Activated CD4-positive, alpha-beta T cell treated with anti-CD3 and anti-CD28 coated beads, Interleukin-2, amount 10 ng/mL, durations not matched to agents 24 days and 14 days (primary cell): ENCODE data around the gene SEMA3B. TPM values are rescaled to one million over a fixed set of nuclear protein-coding genes. Genes with fewer than 3 reads are reported as not detected.
A peak's percentile ranks its signal among the peaks of the same experiment; 100 is the strongest.
"Not testable (repeated sequence)": the region's sequence is repeated elsewhere in the genome, so short reads cannot be mapped to it uniquely, and the experiment has no call there.

Experiments
- DNase-seq: peaks from one replicate; pipeline ENCODE4 v3.0.0; 2022
- H3K27ac Mint-ChIP-seq: one replicate; pipeline ENCODE4 v1.8.0; 2022; ENCODE audit warnings: mild to moderate bottlenecking, mixed read lengths
- H3K27me3 Mint-ChIP-seq: one replicate; pipeline ENCODE4 v1.8.0; 2022; ENCODE audit warnings: mixed read lengths
- H3K36me3 Mint-ChIP-seq: one replicate; pipeline ENCODE4 v1.8.0; 2022; ENCODE audit warnings: low read depth, mild to moderate bottlenecking, mixed read lengths
- H3K4me1 Mint-ChIP-seq: one replicate; pipeline ENCODE4 v1.8.0; 2021; ENCODE audit warnings: mixed read lengths
- H3K4me3 Mint-ChIP-seq: one replicate; pipeline ENCODE4 v1.8.0; 2022; ENCODE audit warnings: mild to moderate bottlenecking, moderate library complexity, mixed read lengths
- H3K9me3 Mint-ChIP-seq: one replicate; pipeline ENCODE4 v1.8.0; 2021; ENCODE audit warnings: mixed read lengths
- intact Hi-C: fragments of 100-400 bp; cut with micrococcal nuclease; formaldehyde crosslinking; loops from one replicate; pipeline ENCODE4 v1.15.1; 2023
- total RNA-seq: library from RNA; stranded (reverse); gene quantifications from 2 replicates; pipeline ENCODE4 v1.2.3, GENCODE V29; 2022

Gene SEMA3B
- total RNA-seq, 1 donor from 2014 or later, result 0.82 TPM

DNA sequence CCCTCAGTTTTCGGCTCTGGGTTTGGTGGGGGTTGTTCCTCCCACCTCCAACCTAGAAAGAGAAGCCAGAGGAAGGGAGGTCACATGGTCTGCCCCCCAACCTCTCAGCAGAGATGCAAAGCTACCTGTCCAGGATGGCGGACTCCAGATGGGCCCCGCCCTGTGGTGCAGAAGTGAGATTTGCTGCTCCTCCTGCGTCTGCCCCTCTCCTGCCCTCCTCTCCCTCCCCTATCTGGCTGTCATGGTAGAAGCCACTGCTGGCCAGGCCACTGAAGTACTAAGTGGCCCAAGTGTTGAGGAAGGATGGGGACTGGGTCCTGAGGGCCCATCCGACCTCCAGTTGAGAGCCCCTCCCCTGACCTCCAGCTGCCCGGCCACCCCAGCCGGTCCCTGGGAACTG, 2.1 kb upstream of the SEMA3B start:
- Mint-ChIP-seq H3K9me3 (no peaks in the 10 kb centered on the region), H3K36me3 (no peaks in the 10 kb centered on the region), H3K4me1 (peaks cover 5% of the 10 kb centered on the region), H3K27me3 (peaks cover 26% of the 10 kb centered on the region), H3K27ac (no peak overlapping the region), H3K4me3 (no peak overlapping the region)
- intact Hi-C loops, result no loop called here
- DNase-seq, result no peak

DNA sequence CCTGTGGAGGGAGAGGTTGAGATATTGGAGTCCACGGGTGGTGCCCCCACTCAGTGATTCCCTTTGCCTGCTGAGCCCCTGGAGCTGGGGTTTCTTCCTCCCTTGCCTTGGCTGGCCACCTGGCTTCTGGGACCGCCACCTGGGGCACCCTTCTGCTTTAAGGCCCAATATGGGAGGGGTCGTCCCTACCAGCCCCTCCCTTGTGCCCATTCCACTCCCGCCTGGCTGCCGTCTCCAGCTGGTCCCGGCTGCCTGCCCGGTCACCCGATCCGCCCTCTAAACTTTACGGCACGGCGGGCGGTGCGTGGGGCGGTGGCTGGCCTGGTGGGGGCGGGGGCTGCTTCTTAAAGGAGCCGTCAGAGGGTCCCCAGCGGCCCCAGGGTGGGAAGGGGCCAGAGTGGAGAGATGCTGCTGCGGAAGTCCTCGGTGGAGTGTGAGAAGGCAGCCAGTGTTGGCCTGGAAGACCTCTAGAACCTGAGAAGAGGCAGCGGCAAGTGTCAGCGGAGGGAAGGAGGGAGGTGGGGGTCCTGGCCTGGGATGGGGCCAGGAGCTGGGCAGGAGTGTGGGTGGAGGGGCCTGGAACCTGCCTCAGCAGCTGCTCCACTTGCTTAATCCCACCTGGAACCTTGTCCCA, 1.6 kb upstream of the SEMA3B start:
- H3K27ac Mint-ChIP-seq, result no peak overlapping the region
- no peak for DNase-seq
- intact Hi-C loops, result no loop called here
- no peaks in the 10 kb centered on the region for H3K36me3 Mint-ChIP-seq
- H3K4me3 Mint-ChIP-seq, result no peak overlapping the region
- no peaks in the 10 kb centered on the region for H3K9me3 Mint-ChIP-seq
- H3K27me3 Mint-ChIP-seq, result peaks cover 26% of the 10 kb centered on the region
- H3K4me1 Mint-ChIP-seq, result peaks cover 6% of the 10 kb centered on the region

DNA sequence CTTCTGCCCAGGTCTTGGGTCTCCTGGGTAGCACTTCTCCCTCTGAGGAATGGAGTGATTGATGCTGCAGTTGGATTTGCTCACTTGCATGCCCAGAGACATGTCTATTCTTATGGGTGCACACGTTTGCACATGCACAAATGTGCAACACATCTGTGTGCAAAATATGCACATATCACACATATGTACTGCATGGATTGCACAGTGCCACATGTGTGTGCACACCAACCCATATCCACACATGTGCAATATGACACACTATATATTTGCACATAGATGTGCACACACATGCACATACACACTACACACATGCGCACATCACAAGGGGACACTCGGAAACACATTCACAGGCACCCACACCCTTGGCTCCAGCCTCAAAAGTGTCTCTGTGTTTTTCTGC, 671 bp upstream of the SEMA3B start:
- Mint-ChIP-seq H3K4me1 (peaks cover 12% of the 10 kb centered on the region), H3K27me3 (peaks cover 30% of the 10 kb centered on the region), H3K4me3 (no peak overlapping the region), H3K27ac (no peak overlapping the region), H3K9me3 (no peaks in the 10 kb centered on the region), H3K36me3 (no peaks in the 10 kb centered on the region)
- no peak for DNase-seq
- intact Hi-C loops, result no loop called here

DNA sequence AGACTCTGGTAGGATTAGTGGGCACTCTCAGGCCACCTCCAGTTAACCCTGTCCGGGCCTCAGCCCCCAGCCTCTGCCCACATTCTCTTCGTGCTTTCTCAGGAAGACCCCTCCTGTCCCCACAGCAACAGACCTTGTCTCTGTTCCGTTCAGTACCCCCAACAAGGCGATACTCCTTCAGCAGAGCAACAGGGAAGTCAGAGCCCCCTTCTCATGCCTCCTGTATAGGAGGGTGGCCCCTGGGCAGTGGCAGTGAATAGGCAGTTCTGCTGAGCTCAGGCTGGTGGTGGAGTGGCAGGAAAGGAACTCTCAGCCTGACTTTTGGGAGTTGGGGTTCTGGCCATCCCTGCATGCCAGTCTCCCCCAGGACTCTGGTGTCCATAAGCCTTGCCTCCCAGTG, 513 bp downstream of the SEMA3B start:
- peaks cover 36% of the 10 kb centered on the region for H3K27me3 Mint-ChIP-seq
- no peak overlapping the region for H3K27ac Mint-ChIP-seq
- DNase-seq, result no peak
- peaks cover 17% of the 10 kb centered on the region for H3K4me1 Mint-ChIP-seq
- H3K36me3 Mint-ChIP-seq, result no peaks in the 10 kb centered on the region
- intact Hi-C loops, result no loop called here
- H3K9me3 Mint-ChIP-seq, result no peaks in the 10 kb centered on the region
- H3K4me3 Mint-ChIP-seq, result no peak overlapping the region

DNA sequence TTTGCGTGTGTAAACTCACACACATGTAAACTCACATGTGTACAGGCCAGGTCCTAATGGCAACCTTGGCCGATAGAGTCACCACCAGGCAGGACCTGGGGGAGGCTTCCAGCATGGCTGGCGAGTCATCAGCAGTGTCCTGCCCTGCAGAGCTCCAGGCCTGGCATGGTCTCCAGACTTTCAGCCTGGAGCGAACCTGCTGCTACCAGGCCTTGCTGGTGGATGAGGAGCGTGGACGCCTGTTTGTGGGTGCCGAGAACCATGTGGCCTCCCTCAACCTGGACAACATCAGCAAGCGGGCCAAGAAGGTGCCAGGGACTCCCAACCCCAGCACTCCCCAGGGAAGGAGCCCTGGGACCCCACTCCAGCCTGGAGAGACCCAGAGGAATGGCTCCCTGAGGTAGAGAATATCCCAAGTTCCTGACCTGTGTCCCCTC, 1.0 kb downstream of the SEMA3B start:
- Mint-ChIP-seq H3K27ac (no peak overlapping the region), H3K36me3 (no peaks in the 10 kb centered on the region), H3K9me3 (no peaks in the 10 kb centered on the region), H3K4me3 (no peak overlapping the region), H3K4me1 (peaks cover 20% of the 10 kb centered on the region), H3K27me3 (peaks cover 40% of the 10 kb centered on the region)
- intact Hi-C loops, result no loop called here
- DNase-seq, result no peak

DNA sequence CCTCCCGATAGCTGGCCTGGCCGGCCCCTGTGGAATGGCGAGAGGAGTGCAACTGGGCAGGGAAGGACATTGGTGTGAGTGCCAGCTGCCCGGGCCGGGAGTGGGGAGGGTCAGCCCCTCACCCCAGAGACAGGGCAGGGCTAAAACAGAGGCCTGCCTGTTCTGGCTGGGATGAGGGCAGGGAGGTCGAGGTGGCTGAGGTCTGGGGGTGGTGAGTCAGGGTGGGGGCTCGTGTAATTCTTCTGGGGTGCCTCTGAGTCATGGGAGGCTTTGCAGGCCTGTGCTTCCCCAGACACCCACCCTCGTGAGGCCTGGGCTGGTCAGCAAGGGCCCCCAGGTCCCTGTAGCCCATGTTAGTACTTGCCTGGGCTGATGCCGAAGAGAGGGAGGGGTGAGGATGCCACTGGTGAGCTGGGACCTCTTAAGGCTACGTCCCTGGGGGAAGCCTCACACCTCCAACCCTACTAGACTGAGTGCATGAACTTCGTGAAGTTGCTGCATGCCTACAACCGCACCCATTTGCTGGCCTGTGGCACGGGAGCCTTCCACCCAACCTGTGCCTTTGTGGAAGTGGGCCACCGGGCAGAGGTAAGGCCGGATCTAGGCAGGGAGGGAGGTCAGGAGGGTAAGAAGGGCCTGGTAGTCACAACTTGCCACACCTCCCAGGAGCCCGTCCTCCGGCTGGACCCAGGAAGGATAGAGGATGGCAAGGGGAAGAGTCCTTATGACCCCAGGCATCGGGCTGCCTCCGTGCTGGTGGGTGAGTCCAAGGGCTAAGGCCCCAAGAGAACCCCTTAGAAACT, 1.7 kb downstream of the SEMA3B start:
- Mint-ChIP-seq H3K27ac (no peak overlapping the region), H3K36me3 (no peaks in the 10 kb centered on the region), H3K9me3 (no peaks in the 10 kb centered on the region), H3K4me3 (no peak overlapping the region), H3K4me1 (peaks cover 23% of the 10 kb centered on the region), H3K27me3 (peaks cover 44% of the 10 kb centered on the region)
- DNase-seq, result no peak
- intact Hi-C loops, result loop anchor here (1.0 kb wide), 1 partner anchor 28 kb away; no protein-coding TSS in a partner anchor

DNA sequence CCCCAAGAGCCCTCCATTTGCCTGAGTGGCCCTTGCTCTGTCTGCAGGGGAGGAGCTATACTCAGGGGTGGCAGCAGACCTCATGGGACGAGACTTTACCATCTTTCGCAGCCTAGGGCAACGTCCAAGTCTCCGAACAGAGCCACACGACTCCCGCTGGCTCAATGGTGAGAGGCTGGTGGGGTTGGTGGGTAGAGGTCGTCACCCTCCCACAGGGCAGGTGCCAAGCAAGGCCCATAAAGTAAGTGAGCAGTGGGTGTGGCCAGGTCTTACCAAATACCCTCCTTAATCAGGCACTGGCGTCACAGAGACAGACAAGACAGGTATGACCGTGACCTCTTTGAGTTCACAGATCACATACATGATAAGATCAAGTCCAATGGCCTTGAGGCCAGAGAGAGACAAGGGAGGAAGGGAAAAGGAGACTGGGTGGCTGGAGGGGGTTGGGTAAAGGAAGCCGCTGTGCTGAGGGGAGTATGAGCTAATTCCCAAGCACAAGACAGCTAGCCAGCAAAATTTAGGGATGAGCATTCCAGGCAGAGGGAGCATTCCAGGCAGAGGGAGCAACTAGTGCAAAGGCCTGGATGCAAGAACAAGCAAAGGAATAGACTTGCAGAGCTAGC, 2.5 kb downstream of the SEMA3B start:
- H3K4me3 Mint-ChIP-seq, result no peak overlapping the region
- peaks cover 28% of the 10 kb centered on the region for H3K4me1 Mint-ChIP-seq
- DNase-seq, result no peak
- H3K36me3 Mint-ChIP-seq, result no peaks in the 10 kb centered on the region
- H3K27ac Mint-ChIP-seq, result no peak overlapping the region
- intact Hi-C loops, result loop anchor here (1.0 kb wide), 1 partner anchor 29 kb away; no protein-coding TSS in a partner anchor
- H3K9me3 Mint-ChIP-seq, result no peaks in the 10 kb centered on the region
- peaks cover 46% of the 10 kb centered on the region for H3K27me3 Mint-ChIP-seq

DNA sequence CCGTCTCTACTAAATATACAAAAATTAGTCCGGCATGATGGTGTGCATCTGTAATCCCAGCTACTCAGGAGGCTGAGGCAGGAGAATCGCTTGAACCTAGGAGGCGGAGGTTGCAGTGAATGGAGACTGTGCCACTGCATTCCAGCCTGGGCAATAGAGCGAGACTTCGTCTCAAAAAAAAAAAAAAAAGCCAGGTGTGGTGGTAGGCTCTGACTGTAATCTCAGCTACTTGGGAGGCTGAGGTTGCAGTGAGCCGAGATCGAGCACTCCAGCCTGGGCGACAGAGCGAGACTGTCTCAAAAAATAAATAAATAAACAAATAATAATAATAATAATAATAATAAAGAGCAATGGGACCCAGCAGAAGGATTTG, 3.6 kb downstream of the SEMA3B start:
- Mint-ChIP-seq H3K27me3 (peaks cover 39% of the 10 kb centered on the region), H3K4me1 (peaks cover 28% of the 10 kb centered on the region)
- not testable (repeated sequence) for H3K9me3 Mint-ChIP-seq, H3K4me3 Mint-ChIP-seq, H3K36me3 Mint-ChIP-seq, H3K27ac Mint-ChIP-seq, DNase-seq
- intact Hi-C loops, result loop anchor here (1.0 kb wide), 1 partner anchor 12 kb away; no protein-coding TSS in a partner anchor

DNA sequence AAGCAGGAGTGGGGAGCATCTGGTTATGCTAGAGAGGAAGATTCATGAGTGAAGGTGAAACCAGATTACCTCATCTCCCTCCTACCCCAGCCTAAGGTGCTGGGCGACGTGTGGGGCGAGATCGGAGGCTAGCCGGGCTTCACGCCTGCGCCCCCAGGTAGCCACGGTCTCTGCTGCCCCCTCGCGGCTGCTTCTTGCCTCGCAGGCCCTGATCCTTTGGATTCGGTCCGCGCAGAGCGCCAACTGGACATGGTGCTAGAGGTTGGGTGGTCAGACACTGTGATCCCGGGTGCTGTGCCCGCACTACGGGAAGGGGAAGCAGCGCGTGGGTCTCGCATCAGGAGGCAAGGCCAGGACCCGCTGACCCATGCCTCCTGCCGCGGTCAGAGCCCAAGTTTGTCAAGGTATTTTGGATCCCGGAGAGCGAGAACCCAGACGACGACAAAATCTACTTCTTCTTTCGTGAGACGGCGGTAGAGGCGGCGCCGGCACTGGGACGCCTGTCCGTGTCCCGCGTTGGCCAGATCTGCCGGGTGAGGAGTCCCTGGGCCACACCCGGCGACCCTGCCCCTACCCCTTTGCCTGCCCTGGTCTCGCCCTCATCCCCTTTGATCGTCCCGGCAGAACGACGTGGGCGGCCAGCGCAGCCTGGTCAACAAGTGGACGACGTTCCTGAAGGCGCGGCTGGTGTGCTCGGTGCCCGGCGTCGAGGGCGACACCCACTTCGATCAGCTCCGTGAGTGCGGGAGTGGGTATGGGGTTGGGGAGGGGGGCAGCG, 4.2 kb downstream of the SEMA3B start:
- H3K27ac Mint-ChIP-seq, result no peak overlapping the region

DNA sequence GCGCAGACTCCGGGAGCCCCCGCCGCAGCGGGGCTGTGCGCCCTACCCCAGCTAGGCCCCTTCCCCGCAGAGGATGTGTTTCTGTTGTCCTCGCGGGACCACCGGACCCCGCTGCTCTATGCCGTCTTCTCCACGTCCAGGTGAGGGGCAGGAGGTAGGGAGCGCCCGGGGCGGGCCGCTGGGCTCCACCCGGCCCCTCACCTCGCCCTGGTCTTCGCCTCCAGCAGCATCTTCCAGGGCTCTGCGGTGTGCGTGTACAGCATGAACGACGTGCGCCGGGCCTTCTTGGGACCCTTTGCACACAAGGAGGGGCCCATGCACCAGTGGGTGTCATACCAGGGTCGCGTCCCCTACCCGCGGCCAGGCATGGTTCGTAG, 4.7 kb downstream of the SEMA3B start:
- intact Hi-C loops, result loop anchor here (1.0 kb wide), 4 partner anchors 27 to 153 kb away; no protein-coding TSS in a partner anchor
- H3K27me3 Mint-ChIP-seq, result peaks cover 40% of the 10 kb centered on the region
- no peak overlapping the region for H3K27ac Mint-ChIP-seq
- no peak for DNase-seq
- no peaks in the 10 kb centered on the region for H3K9me3 Mint-ChIP-seq
- no peaks in the 10 kb centered on the region for H3K36me3 Mint-ChIP-seq
- H3K4me3 Mint-ChIP-seq, result no peak overlapping the region
- H3K4me1 Mint-ChIP-seq, result peaks cover 28% of the 10 kb centered on the region

More for the DNA sequence above, 4.2 kb downstream of the SEMA3B start:
- Mint-ChIP-seq H3K27me3 (peaks cover 39% of the 10 kb centered on the region), H3K4me3 (peak overlapping the region; percentile 86), H3K36me3 (no peaks in the 10 kb centered on the region), H3K4me1 (peaks cover 28% of the 10 kb centered on the region), H3K9me3 (no peaks in the 10 kb centered on the region)
- peak; percentile 97 for DNase-seq
- intact Hi-C loops, result loop anchor here (1.0 kb wide), 5 partner anchors 13 to 153 kb away; no protein-coding TSS in a partner anchor

DNA sequence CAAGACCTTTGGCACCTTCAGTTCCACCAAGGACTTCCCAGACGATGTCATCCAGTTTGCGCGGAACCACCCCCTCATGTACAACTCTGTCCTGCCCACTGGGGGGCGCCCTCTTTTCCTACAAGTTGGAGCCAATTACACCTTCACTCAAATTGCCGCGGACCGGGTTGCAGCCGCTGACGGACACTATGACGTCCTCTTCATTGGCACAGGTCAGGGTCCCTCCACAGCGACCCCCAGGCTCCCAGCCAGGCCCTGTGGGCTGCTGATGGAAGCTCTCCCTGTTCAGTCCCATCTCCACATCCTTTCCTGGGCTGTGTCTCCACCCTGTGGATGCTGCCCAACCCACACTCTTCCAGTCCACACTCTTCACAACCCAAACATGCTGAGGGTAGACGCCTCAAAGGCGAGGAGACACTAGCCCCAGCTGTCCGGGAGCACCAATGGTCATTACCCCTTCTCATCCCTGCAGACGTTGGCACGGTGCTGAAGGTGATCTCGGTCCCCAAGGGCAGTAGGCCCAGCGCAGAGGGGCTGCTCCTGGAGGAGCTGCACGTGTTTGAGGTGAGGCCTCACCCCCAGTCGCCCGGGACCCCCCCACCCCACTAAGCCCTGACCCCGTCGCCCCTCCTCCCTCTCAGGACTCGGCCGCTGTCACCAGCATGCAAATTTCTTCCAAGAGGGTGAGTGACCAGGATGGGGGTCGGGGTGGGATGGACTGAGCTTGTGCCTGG, 5.6 kb downstream of the SEMA3B start:
- DNase-seq, result peak; percentile 93
- Mint-ChIP-seq H3K27ac (peak overlapping the region; percentile 62), H3K4me1 (peaks cover 28% of the 10 kb centered on the region), H3K4me3 (peak overlapping the region; percentile 57), H3K9me3 (no peaks in the 10 kb centered on the region), H3K36me3 (no peaks in the 10 kb centered on the region), H3K27me3 (peaks cover 39% of the 10 kb centered on the region)
- intact Hi-C loops, result no loop called here

DNA sequence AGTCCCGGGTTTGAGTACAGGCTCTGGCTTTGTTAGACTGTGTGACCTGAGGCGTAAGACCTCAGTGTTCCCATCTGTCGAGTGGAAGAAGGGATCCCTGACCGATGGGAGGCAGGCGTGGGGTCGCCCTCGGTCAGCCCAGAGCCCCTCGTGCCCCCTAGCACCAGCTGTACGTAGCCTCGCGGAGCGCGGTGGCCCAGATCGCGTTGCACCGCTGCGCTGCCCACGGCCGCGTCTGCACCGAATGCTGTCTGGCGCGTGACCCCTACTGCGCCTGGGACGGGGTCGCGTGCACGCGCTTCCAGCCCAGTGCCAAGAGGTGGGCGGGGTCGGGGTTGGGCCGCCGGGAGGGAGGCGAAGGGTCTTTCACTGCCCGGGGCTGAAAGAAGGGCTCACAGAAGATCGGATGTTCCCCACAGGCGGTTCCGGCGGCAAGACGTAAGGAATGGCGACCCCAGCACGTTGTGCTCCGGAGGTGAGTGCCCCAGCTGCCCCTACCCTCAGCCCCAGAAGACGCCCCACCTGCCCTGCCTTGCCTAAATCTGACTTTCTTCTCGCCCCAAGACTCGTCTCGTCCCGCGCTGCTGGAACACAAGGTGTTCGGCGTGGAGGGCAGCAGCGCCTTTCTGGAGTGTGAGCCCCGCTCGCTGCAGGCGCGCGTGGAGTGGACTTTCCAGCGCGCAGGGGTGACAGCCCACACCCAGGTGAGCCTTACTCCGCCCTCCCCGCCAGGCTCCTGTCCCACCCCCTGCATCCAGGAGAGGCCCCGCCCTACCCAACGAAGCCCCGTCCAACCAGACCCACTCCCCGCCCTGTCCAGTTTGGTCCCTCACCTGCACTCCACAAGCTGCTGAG, 6.4 kb downstream of the SEMA3B start:
- intact Hi-C loops, result no loop called here
- no peaks in the 10 kb centered on the region for H3K9me3 Mint-ChIP-seq
- peak overlapping the region; percentile 64 for H3K4me3 Mint-ChIP-seq
- H3K4me1 Mint-ChIP-seq, result peaks cover 28% of the 10 kb centered on the region
- peaks cover 39% of the 10 kb centered on the region for H3K27me3 Mint-ChIP-seq
- H3K27ac Mint-ChIP-seq, result no peak overlapping the region
- DNase-seq, result no peak
- H3K36me3 Mint-ChIP-seq, result no peaks in the 10 kb centered on the region
